Measurements from ENCODE around the gene SUSD3. TPM values are rescaled to one million over a fixed set of nuclear protein-coding genes. Genes with fewer than 3 reads are reported as not detected.

Gene SUSD3
- total and polyA plus RNA-seq, 5 donors = 0.16 to 2.0 (median 1.2) TPM

DNA sequence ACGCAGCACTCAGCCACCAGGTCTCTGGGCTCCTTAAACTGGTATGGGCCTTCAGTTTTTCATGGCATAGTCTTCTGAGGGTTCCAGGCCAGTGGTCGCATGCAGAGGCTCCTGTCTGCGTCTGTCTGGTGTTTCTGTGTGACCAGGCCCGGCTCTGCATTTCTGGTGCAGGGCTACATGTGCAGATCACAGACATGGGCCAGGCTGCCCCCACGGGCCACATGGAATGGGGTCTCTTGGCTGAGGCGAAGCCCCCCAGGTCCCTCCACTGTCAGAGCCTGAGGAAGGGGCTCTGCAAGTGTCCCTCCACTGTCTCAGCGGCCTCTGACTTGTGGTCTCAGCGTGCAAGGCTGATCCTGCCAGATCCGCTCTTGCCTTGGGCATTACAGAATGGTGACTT is 21.9 kb downstream of the SUSD3 start:
- H3K27me3 ChIP-seq (ENCODE audit: control insufficient read depth, insufficient read depth) = no peaks in the 10 kb centered on the region
- DNase-seq (no peak), ATAC-seq (no peak)
- intact Hi-C loops (cut with DNase I) = no loop called here
- H3K4me1 ChIP-seq (ENCODE audit: control insufficient read depth, insufficient read depth, low read length) = no peaks in the 10 kb centered on the region
- H3K27ac ChIP-seq (ENCODE audit: low read length) = no peak overlapping the region
- no peak overlapping the region for H3K4me3 ChIP-seq (ENCODE audit: low read length)
- H3K9me3 ChIP-seq (ENCODE audit: control insufficient read depth, low read length) = no peaks in the 10 kb centered on the region
- 93% methylated on average over 9 of the region's 9 CpGs for WGBS

DNA sequence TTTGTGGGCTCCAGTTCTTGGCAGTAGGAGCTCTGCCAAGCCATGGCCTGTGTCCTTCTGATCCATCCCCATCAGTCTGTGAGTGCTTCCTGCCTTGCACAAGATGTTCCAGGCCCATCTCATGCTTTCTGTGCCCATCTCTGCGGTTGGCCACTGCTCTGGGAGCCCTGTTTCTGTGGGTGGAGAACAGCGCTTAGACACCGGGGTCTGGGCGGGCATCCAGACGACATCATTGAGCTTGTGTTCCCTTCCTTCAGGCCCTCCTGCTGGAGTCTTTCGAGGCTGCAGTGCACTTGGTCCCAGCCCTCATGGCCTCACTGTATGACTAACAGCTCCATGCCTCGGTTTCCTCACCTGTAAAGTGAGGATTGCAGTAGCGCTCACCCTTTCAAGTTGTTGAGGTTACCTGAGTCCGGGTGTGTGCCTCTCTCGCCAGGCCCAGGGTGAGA is 22.6 kb downstream of the SUSD3 start:
- Histone ChIP-seq H3K4me1 (ENCODE audit: control insufficient read depth, insufficient read depth, low read length) (no peaks in the 10 kb centered on the region), H3K27me3 (ENCODE audit: control insufficient read depth, insufficient read depth) (no peaks in the 10 kb centered on the region), H3K27ac (ENCODE audit: low read length) (no peak overlapping the region), H3K9me3 (ENCODE audit: control insufficient read depth, low read length) (no peaks in the 10 kb centered on the region), H3K4me3 (ENCODE audit: low read length) (no peak overlapping the region)
- WGBS = 83% methylated on average over 10 of the region's 10 CpGs
- intact Hi-C loops (cut with DNase I) = no loop called here
- ATAC-seq = no peak
- DNase-seq = no peak

DNA sequence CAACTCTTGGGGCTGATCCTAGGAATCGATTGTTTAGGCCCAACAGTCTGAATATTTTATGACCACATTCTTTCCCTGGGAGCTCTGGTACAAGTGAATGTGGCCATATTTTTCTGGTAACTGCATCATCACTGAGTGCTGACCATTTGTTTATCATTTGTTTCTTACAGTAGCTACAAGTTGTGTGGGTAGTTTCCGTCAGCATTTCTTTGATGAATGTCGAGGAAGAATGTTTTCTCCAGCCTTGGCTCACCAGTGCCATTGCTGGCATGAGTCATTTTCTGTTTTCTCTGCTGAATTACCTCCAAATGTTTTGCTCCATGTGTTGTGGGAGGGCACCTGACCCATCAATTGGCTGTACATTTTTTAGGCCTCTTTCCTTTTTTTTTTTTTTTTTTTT is 23.4 kb downstream of the SUSD3 start:
- no peak for DNase-seq
- Histone ChIP-seq H3K4me1 (ENCODE audit: control insufficient read depth, insufficient read depth, low read length) (no peaks in the 10 kb centered on the region), H3K27me3 (ENCODE audit: control insufficient read depth, insufficient read depth) (no peaks in the 10 kb centered on the region), H3K27ac (ENCODE audit: low read length) (no peak overlapping the region), H3K9me3 (ENCODE audit: control insufficient read depth, low read length) (no peaks in the 10 kb centered on the region), H3K4me3 (ENCODE audit: low read length) (no peak overlapping the region)
- no peak for ATAC-seq
- 88% methylated on average over 3 of the region's 3 CpGs for WGBS
- intact Hi-C loops (cut with DNase I) = no loop called here

GRCh38 chr9:93082841-93083411 is 24.4 kb downstream of the SUSD3 start:
- intact Hi-C loops (cut with DNase I) = no loop called here
- Histone ChIP-seq H3K4me3 (ENCODE audit: low read length) (no peak overlapping the region), H3K4me1 (ENCODE audit: control insufficient read depth, insufficient read depth, low read length) (no peaks in the 10 kb centered on the region), H3K27me3 (ENCODE audit: control insufficient read depth, insufficient read depth) (no peaks in the 10 kb centered on the region), H3K9me3 (ENCODE audit: control insufficient read depth, low read length) (no peaks in the 10 kb centered on the region), H3K27ac (ENCODE audit: low read length) (no peak overlapping the region)
- DNase-seq = no peak
- WGBS = 63% methylated on average over 18 of the region's 18 CpGs
- ATAC-seq = no peak

DNA sequence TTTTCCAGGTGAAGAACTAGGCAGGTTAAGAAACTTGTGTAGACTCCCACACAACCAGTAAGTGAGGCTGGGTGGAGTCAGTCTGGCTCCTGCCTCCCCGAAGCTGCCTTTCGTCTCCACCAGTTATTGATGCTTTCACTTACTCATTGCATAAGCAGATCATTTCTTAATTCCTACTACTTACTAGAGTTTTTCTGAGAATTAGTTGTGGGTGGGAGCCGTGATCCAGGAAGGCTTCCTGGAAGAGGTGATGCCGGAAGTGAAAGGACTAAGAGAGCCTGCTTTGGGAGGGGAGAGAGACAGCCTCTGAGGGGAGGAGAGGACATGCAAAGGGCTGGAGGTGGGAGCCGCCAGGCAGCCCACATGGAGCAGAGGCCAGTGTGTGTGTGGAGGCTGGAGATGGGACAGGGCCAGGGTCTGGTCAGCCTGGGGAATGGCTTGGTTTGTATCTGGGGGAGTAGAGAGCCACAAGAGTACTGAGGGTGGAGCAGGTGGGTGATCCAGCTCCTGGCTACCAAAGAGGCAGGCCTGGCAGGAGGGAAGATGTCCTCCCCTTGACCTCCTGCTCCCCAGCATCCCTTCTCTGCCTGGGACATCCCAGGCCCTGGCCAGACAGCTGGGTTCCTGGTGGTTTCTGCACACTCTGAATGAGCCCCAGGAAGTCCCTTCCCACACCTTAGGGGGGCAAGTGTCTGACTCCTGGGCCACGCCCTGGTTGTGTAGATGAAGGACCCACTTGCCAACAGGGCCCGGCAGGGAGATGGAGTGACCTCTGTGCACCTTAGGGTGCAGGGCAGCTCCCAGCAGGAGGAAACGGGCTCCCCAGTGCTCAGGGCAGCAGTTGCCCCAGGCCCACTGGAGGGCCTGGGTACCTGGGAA is 25.3 kb downstream of the SUSD3 start:
- no peaks in the 10 kb centered on the region for H3K9me3 ChIP-seq (ENCODE audit: control insufficient read depth, low read length)
- no peak overlapping the region for H3K27ac ChIP-seq (ENCODE audit: low read length)
- DNase-seq (no peak), ATAC-seq (no peak)
- intact Hi-C loops (cut with DNase I) = no loop called here
- no peaks in the 10 kb centered on the region for H3K4me1 ChIP-seq (ENCODE audit: control insufficient read depth, insufficient read depth, low read length)
- no peaks in the 10 kb centered on the region for H3K27me3 ChIP-seq (ENCODE audit: control insufficient read depth, insufficient read depth)
- H3K4me3 ChIP-seq (ENCODE audit: low read length) = no peak overlapping the region
- 87% methylated on average over 8 of the region's 8 CpGs for WGBS

DNA sequence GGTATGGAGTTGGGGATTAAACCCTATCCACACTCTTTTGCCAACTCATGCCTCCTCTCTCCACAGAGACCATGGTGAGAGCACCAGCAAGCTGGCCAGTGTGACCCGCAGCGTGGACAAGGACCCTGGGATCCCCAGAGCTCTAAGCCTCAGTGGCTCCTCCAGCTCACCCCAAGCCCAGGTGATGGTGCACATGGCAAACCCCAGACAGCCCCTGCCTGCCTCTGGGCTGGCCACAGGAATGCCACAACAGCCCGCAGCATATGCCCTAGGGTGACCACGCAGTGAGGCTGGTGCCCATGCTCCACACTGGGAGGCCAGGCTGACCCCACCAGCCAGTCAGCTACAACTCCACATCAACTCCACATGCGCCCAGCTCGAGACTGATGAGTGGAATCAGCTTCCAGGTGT is 26.0 kb downstream of the SUSD3 start:
- 96% methylated on average over 6 of the region's 6 CpGs for WGBS
- H3K27ac ChIP-seq (ENCODE audit: low read length) = no peak overlapping the region
- no peaks in the 10 kb centered on the region for H3K27me3 ChIP-seq (ENCODE audit: control insufficient read depth, insufficient read depth)
- no peak overlapping the region for H3K4me3 ChIP-seq (ENCODE audit: low read length)
- no peaks in the 10 kb centered on the region for H3K4me1 ChIP-seq (ENCODE audit: control insufficient read depth, insufficient read depth, low read length)
- DNase-seq = no peak
- intact Hi-C loops (cut with DNase I) = no loop called here
- no peak for ATAC-seq
- H3K9me3 ChIP-seq (ENCODE audit: control insufficient read depth, low read length) = no peaks in the 10 kb centered on the region

DNA sequence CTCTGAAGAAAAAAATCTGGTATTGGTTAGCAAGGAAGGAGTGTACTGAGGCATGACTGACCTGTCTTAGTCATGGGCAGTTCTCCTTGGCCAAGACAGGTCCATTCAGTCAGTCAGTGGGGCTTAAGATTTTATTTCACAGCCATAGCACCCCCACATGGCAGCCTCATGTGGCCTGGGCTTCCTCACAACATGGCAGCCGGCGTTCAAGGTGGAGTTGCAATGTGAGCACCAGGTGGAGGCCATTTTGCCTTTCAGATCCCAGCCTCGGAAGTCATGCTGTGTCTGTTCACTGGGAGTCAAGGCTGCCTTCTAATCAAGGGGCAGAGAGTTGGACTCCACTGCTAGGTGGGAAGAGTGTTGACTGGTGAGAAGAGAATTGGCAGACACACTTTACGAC is 27.2 kb downstream of the SUSD3 start:
- intact Hi-C loops (cut with DNase I) = no loop called here
- ATAC-seq (no peak), DNase-seq (no peak)
- Histone ChIP-seq H3K27me3 (ENCODE audit: control insufficient read depth, insufficient read depth) (no peaks in the 10 kb centered on the region), H3K27ac (ENCODE audit: low read length) (no peak overlapping the region), H3K4me3 (ENCODE audit: low read length) (no peak overlapping the region), H3K4me1 (ENCODE audit: control insufficient read depth, insufficient read depth, low read length) (no peaks in the 10 kb centered on the region), H3K9me3 (ENCODE audit: control insufficient read depth, low read length) (no peaks in the 10 kb centered on the region)
- 89% methylated on average over 4 of the region's 4 CpGs for WGBS

GRCh38 chr9:93086447-93087224 is 28.1 kb downstream of the SUSD3 start:
- no peaks in the 10 kb centered on the region for H3K27me3 ChIP-seq (ENCODE audit: control insufficient read depth, insufficient read depth)
- H3K27ac ChIP-seq (ENCODE audit: low read length) = no peak overlapping the region
- no peak overlapping the region for H3K4me3 ChIP-seq (ENCODE audit: low read length)
- ATAC-seq (no peak), DNase-seq (no peak)
- intact Hi-C loops (cut with DNase I) = no loop called here
- 93% methylated on average over 8 of the region's 8 CpGs for WGBS
- no peaks in the 10 kb centered on the region for H3K9me3 ChIP-seq (ENCODE audit: control insufficient read depth, low read length)
- no peaks in the 10 kb centered on the region for H3K4me1 ChIP-seq (ENCODE audit: control insufficient read depth, insufficient read depth, low read length)

GRCh38 chr9:93087971-93088655 is 29.6 kb downstream of the SUSD3 start:
- H3K9me3 ChIP-seq (ENCODE audit: control insufficient read depth, low read length) = no peaks in the 10 kb centered on the region
- no peaks in the 10 kb centered on the region for H3K27me3 ChIP-seq (ENCODE audit: control insufficient read depth, insufficient read depth)
- intact Hi-C loops (cut with DNase I) = no loop called here
- H3K27ac ChIP-seq (ENCODE audit: low read length) = no peak overlapping the region
- 97% methylated on average over 12 of the region's 12 CpGs for WGBS
- H3K4me3 ChIP-seq (ENCODE audit: low read length) = no peak overlapping the region
- no peaks in the 10 kb centered on the region for H3K4me1 ChIP-seq (ENCODE audit: control insufficient read depth, insufficient read depth, low read length)
- ATAC-seq (no peak), DNase-seq (no peak)

GRCh38 chr9:93088656-93089015 is 30.1 kb downstream of the SUSD3 start:
- intact Hi-C loops (cut with DNase I) = no loop called here
- H3K9me3 ChIP-seq (ENCODE audit: control insufficient read depth, low read length) = no peaks in the 10 kb centered on the region
- no peaks in the 10 kb centered on the region for H3K27me3 ChIP-seq (ENCODE audit: control insufficient read depth, insufficient read depth)
- no peak overlapping the region for H3K4me3 ChIP-seq (ENCODE audit: low read length)
- WGBS = 94% methylated on average over 4 of the region's 4 CpGs
- ATAC-seq (no peak), DNase-seq (no peak)
- no peak overlapping the region for H3K27ac ChIP-seq (ENCODE audit: low read length)
- H3K4me1 ChIP-seq (ENCODE audit: control insufficient read depth, insufficient read depth, low read length) = no peaks in the 10 kb centered on the region

- intact Hi-C loops (cut with DNase I) = no loop called here
- H3K9me3 ChIP-seq (ENCODE audit: control insufficient read depth, low read length) = no peaks in the 10 kb centered on the region
- no peaks in the 10 kb centered on the region for H3K4me1 ChIP-seq (ENCODE audit: control insufficient read depth, insufficient read depth, low read length)
- H3K27ac ChIP-seq (ENCODE audit: low read length) = no peak overlapping the region
- no peaks in the 10 kb centered on the region for H3K27me3 ChIP-seq (ENCODE audit: control insufficient read depth, insufficient read depth)
- DNase-seq (no peak), ATAC-seq (no peak)
- 89% methylated on average over 5 of the region's 5 CpGs for WGBS
- H3K4me3 ChIP-seq (ENCODE audit: low read length) = no peak overlapping the region
These were observed 30.5 kb downstream of the SUSD3 start for GRCh38 chr9:93089024-93089423.

All from right cardiac atrium (tissue), 5 donors.